Keratinocyte (primary cell): ENCODE measurements around the gene OLR1. TPM values are rescaled to one million over a fixed set of nuclear protein-coding genes. Genes with fewer than 3 reads are reported as not detected.

ENCODE experiments used
- DNase-seq: peaks from one replicate; pipeline ENCODE4 v3.0.0-alpha.2; 2011; ENCODE audit warnings: low read depth, missing footprints, low spot score
- FAIRE-seq: peaks from 2 replicates; lab custom pipeline; 2011; peaks lifted over from hg19 to GRCh38; lab: Jason Lieb, UNC
- H2AFZ ChIP-seq: 2 replicates; pipeline ENCODE4 v1.6.0; 2012; ENCODE audit warnings: low read length, control low read depth, inconsistent platforms; ENCODE audit not compliant: control insufficient read depth
- H3K27ac ChIP-seq: 2 replicates; pipeline ENCODE4 v1.5.1; 2011; ENCODE audit warnings: low read length; ENCODE audit not compliant: control insufficient read depth, insufficient read depth
- H3K27me3 ChIP-seq: 3 replicates; pipeline ENCODE4 v1.6.0; 2011; ENCODE audit warnings: low read length; ENCODE audit not compliant: control insufficient read depth, insufficient read depth; ENCODE audit errors: extremely low read depth
- H3K36me3 ChIP-seq, 2 experiments: 2 replicates in 1 of 2; 3 replicates in 1 of 2; pipeline ENCODE4 v1.5.1; 2011; ENCODE audit warnings: low read length in 2 of 2, mild to moderate bottlenecking in 1 of 2; ENCODE audit not compliant: control insufficient read depth in 2 of 2, insufficient read depth in 2 of 2; ENCODE audit errors: extremely low read depth in 1 of 2
- H3K4me1 ChIP-seq: 3 replicates; pipeline ENCODE4 v1.5.1; 2011; ENCODE audit warnings: low read length; ENCODE audit not compliant: control insufficient read depth, insufficient read depth; ENCODE audit errors: extremely low read depth
- H3K4me2 ChIP-seq: 3 replicates; pipeline ENCODE4 v1.6.0; 2011; ENCODE audit warnings: low read depth, low read length; ENCODE audit not compliant: control insufficient read depth, insufficient read depth; ENCODE audit errors: extremely low read depth
- H3K4me3 ChIP-seq, 3 experiments: fragments of 200-600 bp in 1 of 3; sonication (generic) in 1 of 3; 2 replicates in 2 of 3; 3 replicates in 1 of 3; pipeline ENCODE4 v1.5.1; 2011 to 2016; ENCODE audit warnings: low read length in 3 of 3, mild to moderate bottlenecking in 3 of 3, control low read depth in 2 of 3, inconsistent platforms in 1 of 3, low read depth in 1 of 3, mixed read lengths in 1 of 3, mixed run types in 1 of 3, moderate library complexity in 1 of 3; ENCODE audit not compliant: control insufficient read depth in 2 of 3, insufficient read depth in 2 of 3; ENCODE audit errors: extremely low read depth in 1 of 3
- H3K79me2 ChIP-seq: 2 replicates; pipeline ENCODE4 v1.6.0; 2012; ENCODE audit warnings: low read length; ENCODE audit not compliant: control insufficient read depth, insufficient read depth
- H3K9ac ChIP-seq: 3 replicates; pipeline ENCODE4 v1.6.0; 2011; ENCODE audit warnings: low read length; ENCODE audit not compliant: control insufficient read depth, insufficient read depth; ENCODE audit errors: extremely low read depth
- H3K9me1 ChIP-seq: 3 replicates; pipeline ENCODE4 v1.6.0; 2011; ENCODE audit warnings: low read length; ENCODE audit not compliant: control insufficient read depth, insufficient read depth; ENCODE audit errors: extremely low read depth
- H3K9me3 ChIP-seq: 2 replicates; pipeline ENCODE4 v1.5.1; 2012; ENCODE audit warnings: low read depth, low read length; ENCODE audit not compliant: control insufficient read depth
- H4K20me1 ChIP-seq: 3 replicates; pipeline ENCODE4 v1.6.0; 2011; ENCODE audit warnings: low read length; ENCODE audit not compliant: control insufficient read depth, insufficient read depth; ENCODE audit errors: extremely low read depth
- EZH2 ChIP-seq: IDR thresholded peaks from one replicate; pipeline ENCODE4 v1.6.1; 2012; ENCODE audit warnings: inconsistent platforms, mild to moderate bottlenecking, low read length, moderate library complexity
- dilution Hi-C: fragments of 300-500 bp; cut with MboI; formaldehyde crosslinking; loops from one replicate; pipeline ENCODE4 v1.7.0; 2020; ENCODE audit warnings: low sequenced_read_pairs; ENCODE audit not compliant: extremely low pct_ligation_motif_present
- polyA plus RNA-seq, 5 experiments: library from polyadenylated mRNA; depleted of rRNA in 3 of 5; stranded (reverse) in 3 of 5; stranded (forward) in 1 of 5; unstranded in 1 of 5; fragments of >200 nt; gene quantifications; 1 replicate in 1 of 5; 2 replicates in 3 of 5; 3 replicates in 1 of 5; pipeline versions ENCODE4 v1.2.1 to v1.2.3, GENCODE V29; 2011 to 2012; ENCODE audit warnings: missing spikeins in 2 of 5, low read depth in 1 of 5, low replicate concordance in 1 of 5
- TF ChIP-seq, protein P1 (sequence below), 3 experiments: IDR thresholded peaks in 1 of 3; conservative IDR thresholded peaks in 1 of 3; optimal IDR thresholded peaks in 1 of 3; 2 replicates in 2 of 3; 3 replicates in 1 of 3; pipeline versions ENCODE3 to v1.5.1; 2011; ENCODE audit warnings: low read length in 3 of 3, mild to moderate bottlenecking in 3 of 3, moderate library complexity in 2 of 3, control low read depth in 1 of 3, inconsistent platforms in 1 of 3; ENCODE audit not compliant: insufficient read depth in 2 of 3; ENCODE audit errors: extremely low read depth in 1 of 3

The OLR1 gene
- polyA plus RNA-seq, 1 donor (not counting 4 experiments of a cell fraction or from before 2014, with no cell fraction given), result 0.17 TPM

DNA sequence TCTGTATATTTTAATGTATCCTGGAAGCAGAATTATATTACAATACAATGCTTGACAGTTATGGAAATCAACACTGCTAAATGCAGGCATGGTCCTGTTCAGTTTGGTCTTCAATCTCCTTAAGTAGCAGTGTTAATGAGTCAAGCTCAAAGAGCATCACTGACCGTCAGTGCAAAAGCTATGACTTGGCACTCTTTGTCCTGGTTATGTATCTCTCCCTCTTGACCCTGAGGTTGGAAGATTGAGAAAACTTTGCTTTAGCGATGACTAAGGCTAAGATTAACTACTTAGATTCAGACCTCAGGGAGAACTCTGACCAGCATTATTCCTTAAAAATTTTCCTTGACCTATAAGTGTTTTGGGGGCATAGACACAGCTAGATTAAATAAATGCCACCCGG, 52.9 kb downstream of the OLR1 start:
- dilution Hi-C loops, result no loop called here
- no peak for FAIRE-seq
- Histone ChIP-seq H3K4me2 (no peak overlapping the region), H3K36me3 (no peaks in the 10 kb centered on the region), H3K27ac (no peak overlapping the region), H3K27me3 (no peaks in the 10 kb centered on the region), H2AFZ (no peak overlapping the region), H3K79me2 (no peaks in the 10 kb centered on the region), H4K20me1 (no peaks in the 10 kb centered on the region), H3K9ac (no peak overlapping the region), H3K9me1 (no peaks in the 10 kb centered on the region), H3K9me3 (no peaks in the 10 kb centered on the region), H3K4me1 (no peaks in the 10 kb centered on the region), H3K4me3 (no peak overlapping the region)
- no peak for DNase-seq
- no peak for TF ChIP-seq EZH2
- TF ChIP-seq, protein P1, sequence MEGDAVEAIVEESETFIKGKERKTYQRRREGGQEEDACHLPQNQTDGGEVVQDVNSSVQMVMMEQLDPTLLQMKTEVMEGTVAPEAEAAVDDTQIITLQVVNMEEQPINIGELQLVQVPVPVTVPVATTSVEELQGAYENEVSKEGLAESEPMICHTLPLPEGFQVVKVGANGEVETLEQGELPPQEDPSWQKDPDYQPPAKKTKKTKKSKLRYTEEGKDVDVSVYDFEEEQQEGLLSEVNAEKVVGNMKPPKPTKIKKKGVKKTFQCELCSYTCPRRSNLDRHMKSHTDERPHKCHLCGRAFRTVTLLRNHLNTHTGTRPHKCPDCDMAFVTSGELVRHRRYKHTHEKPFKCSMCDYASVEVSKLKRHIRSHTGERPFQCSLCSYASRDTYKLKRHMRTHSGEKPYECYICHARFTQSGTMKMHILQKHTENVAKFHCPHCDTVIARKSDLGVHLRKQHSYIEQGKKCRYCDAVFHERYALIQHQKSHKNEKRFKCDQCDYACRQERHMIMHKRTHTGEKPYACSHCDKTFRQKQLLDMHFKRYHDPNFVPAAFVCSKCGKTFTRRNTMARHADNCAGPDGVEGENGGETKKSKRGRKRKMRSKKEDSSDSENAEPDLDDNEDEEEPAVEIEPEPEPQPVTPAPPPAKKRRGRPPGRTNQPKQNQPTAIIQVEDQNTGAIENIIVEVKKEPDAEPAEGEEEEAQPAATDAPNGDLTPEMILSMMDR (optimal IDR thresholded peaks at IDR 0.05 in 1 of 3, IDR thresholded peaks at IDR 0.05 in 1 of 3, conservative IDR thresholded peaks at IDR 0.05 in 1 of 3; ENCODE audit: extremely low read depth in 1 of 3, insufficient read depth in 2 of 3, low read length in 3 of 3), result no peak

DNA sequence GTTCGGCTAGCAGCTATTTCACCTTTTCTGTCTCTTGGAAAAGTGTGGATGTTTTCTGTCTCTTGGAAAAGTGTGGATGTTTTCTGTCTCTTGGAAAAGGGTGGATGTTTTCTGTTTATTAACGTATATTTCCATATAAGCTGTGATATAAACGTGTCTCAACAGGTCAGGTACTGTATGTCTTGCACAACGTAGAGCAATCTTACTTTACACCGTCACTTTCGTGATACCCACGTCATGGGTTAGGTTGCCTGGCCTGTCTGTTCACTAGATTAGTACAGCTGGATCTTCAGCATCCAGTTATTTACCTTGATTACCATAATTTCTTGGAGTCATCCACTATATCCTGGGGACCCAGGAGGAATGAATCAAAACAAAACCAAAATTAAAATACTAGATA, 56.0 kb downstream of the OLR1 start:
- no peak for FAIRE-seq
- Histone ChIP-seq H3K9me1 (no peaks in the 10 kb centered on the region), H2AFZ (no peak overlapping the region), H3K9ac (no peak overlapping the region), H3K36me3 (no peaks in the 10 kb centered on the region), H3K4me1 (no peaks in the 10 kb centered on the region), H3K4me3 (no peak overlapping the region), H3K9me3 (no peaks in the 10 kb centered on the region), H3K27ac (no peak overlapping the region), H3K4me2 (no peak overlapping the region), H3K27me3 (no peaks in the 10 kb centered on the region), H3K79me2 (no peaks in the 10 kb centered on the region), H4K20me1 (no peaks in the 10 kb centered on the region)
- no peak for DNase-seq
- no peak for TF ChIP-seq EZH2
- TF ChIP-seq, protein P1 (optimal IDR thresholded peaks at IDR 0.05 in 1 of 3, IDR thresholded peaks at IDR 0.05 in 1 of 3, conservative IDR thresholded peaks at IDR 0.05 in 1 of 3; ENCODE audit: extremely low read depth in 1 of 3, insufficient read depth in 2 of 3, low read length in 3 of 3), result no peak
- dilution Hi-C loops, result no loop called here
